Stomach smooth muscle (tissue), 2 donors: ENCODE measurements around the gene CACNA2D4.

Experiments used
- H3K27ac ChIP-seq: one replicate; pipeline ENCODE4 v1.7.0; 2013; ENCODE audit warnings: mild to moderate bottlenecking, low read length, inconsistent platforms
- H3K27me3 ChIP-seq, 2 donors: one replicate each; pipeline ENCODE4 v1.7.0; 2013; ENCODE audit warnings: low read length in 2 of 2; ENCODE audit not compliant: insufficient read depth in 2 of 2, control insufficient read depth in 1 of 2
- H3K36me3 ChIP-seq, 2 donors: one replicate each; pipeline ENCODE4 v1.7.0; 2013; ENCODE audit warnings: low read length in 2 of 2; ENCODE audit not compliant: control insufficient read depth in 2 of 2, insufficient read depth in 2 of 2
- H3K4me1 ChIP-seq: one replicate; pipeline ENCODE4 v1.7.0; 2013; ENCODE audit warnings: low read length; ENCODE audit not compliant: control insufficient read depth, insufficient read depth
- H3K4me3 ChIP-seq, 2 donors: one replicate each; pipeline ENCODE4 v1.7.0; 2013; ENCODE audit warnings: low read length in 2 of 2
- H3K9ac ChIP-seq, 2 donors: one replicate each; pipeline ENCODE4 v1.7.0; 2013; ENCODE audit warnings: low read length in 2 of 2, mild to moderate bottlenecking in 1 of 2
- H3K9me3 ChIP-seq, 2 donors: one replicate each; pipeline ENCODE4 v1.7.0; 2013; ENCODE audit warnings: low read length in 2 of 2; ENCODE audit not compliant: control insufficient read depth in 2 of 2
- donor health status: healthy.
- donor health status: Pancreatic carcinoma.

CACNA2D4 gene

DNA sequence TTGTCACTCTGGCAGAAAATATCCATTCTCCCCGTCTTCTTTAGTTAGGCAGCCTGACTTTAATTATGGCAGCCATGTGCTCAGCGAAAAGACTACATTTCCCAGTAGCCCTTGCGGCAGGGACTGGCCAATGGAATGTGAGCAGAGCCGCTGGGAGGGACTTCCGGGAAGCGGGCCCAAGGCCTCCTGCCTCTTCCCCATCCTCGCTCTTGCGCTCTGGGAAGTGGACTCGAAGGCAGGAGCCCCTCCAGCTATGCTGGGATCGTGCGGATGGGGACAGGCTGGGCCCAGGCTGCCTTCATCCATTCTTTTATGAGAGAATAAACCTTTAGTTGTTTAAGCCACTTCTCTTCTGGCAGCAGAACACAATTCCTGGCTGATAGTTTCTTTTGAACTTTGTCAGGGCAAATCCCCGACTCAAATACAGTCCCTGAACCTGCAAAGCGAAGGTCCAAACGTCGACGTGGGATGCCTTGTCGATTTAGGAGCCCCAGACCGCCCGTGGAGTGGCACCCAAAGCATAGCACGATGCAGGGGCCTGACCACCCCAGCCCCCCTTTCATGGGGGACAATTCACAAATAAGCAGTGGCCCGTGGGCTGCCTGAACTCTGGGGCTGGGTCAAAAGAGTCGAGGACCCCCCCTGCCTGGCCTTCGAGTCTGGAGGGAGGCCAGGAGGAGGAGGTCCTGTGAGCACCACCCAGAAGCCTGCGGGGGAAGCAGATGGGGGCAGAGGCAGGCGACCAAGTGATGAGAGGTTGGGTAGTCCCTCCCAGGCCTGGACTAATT, 113.7 kb downstream of the CACNA2D4 start:
- H3K27me3 ChIP-seq: no peaks in the 10 kb centered on the region
- H3K9me3 ChIP-seq: no peaks in the 10 kb centered on the region
- H3K9ac ChIP-seq: no peak overlapping the region
- H3K4me1 ChIP-seq: no peaks in the 10 kb centered on the region
- H3K36me3 ChIP-seq: no peaks in the 10 kb centered on the region
- no peak overlapping the region for H3K27ac ChIP-seq
- H3K4me3 ChIP-seq: no peak overlapping the region

DNA sequence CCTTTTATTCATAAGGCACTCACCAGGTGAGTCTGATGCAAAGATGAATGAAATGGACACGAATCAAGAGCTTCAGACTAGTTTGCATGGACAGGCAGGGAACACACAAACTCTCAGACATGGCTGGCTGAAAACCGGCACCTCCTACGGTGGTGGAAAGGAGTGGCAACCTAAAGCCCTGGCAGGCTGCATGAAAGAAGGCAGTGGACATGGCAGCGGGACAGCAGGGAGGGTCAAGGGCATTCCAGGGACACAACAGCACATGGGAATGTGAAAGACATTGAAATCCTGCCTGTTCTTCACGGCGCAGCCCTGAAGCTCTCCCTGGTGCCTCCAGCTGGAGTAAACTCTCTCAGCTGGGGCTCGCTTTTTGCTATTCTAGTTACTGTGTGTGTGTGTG, 114.7 kb downstream of the CACNA2D4 start:
- no peak overlapping the region for H3K4me3 ChIP-seq
- no peak overlapping the region for H3K9ac ChIP-seq
- no peaks in the 10 kb centered on the region for H3K4me1 ChIP-seq
- no peaks in the 10 kb centered on the region for H3K9me3 ChIP-seq
- H3K27me3 ChIP-seq: no peaks in the 10 kb centered on the region
- no peak overlapping the region for H3K27ac ChIP-seq
- no peaks in the 10 kb centered on the region for H3K36me3 ChIP-seq

DNA sequence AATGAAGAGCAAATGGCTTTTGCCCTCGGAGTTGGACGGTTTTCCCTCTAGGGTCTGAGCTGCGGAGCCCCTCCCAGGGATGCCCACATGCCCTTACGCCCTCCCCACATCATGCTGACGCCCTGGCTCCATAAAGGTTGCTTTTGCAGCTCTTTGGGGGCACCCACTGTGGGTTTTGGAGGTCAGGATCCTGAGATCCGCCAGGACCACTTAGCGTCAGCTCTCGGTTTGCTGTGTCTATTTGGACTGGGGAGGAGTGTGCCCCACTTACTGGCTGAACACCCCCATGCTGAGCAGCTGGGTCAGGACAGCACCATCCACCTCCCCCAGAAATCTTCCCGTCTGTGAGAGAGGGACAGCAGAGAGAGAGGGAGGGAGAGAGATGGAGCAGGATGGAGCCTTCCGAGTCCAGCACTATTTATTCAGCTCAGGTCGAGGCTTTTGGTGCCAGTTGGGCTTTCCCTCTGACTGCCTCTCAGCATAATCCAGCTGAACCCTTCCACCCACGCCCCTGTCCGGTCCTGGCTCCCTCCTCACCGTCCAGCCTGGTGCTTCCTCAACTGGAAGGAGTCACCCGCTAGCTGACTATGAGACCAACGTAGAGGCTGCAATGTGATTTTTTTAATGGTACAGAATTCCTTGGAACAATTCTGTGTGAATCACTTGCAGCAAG, 117.0 kb downstream of the CACNA2D4 start:
- Histone ChIP-seq H3K9me3 (no peaks in the 10 kb centered on the region), H3K27me3 (no peaks in the 10 kb centered on the region), H3K36me3 (no peaks in the 10 kb centered on the region)

DNA sequence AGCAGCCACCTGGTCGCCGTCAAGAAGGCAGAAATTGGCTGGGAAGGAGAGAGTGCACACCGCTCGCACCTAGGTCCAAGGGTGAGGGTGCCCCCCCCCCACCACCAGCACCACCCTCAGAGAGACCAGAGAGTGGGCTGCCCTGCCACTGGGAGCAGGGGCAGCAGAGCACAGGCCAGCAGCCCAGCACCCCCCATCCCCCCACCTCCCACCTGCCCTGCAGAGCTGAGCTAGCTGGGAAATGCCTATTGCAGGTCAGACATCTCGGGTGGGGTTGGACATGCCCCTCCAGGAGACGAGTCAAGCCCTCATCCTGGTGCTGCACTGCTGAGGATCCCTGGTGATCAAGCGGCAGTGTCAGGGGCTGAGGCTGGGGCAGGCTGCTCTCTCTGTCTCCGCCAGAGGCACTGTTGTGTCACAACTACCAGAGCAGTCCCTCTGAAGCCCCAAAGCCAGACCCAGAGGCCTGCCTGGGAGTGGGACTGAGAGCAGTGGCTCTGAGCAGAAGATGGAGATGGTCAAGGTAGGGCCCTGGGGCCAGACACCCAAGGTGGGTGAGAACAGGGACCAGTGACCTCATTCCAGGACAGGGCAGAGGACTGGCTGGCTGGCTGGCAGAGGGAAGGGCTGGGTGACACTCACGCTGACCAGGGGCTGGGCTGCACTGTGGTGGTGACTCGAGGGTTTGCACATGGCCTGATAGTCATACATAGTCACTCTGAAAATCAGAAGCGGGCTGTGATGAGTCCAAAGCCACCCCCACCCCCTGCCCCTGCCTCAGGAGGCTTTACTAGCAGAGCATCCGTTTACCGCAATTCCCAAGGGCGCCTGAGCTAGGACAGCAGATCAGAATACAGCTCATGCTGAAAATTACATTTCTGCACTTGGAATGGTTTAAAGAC, 117.8 kb downstream of the CACNA2D4 start:
- Histone ChIP-seq H3K9me3 (no peaks in the 10 kb centered on the region), H3K27me3 (no peaks in the 10 kb centered on the region), H3K4me3 (no peak overlapping the region), H3K36me3 (no peaks in the 10 kb centered on the region), H3K9ac (no peak overlapping the region), H3K4me1 (peaks cover 18% of the 10 kb centered on the region), H3K27ac (no peak overlapping the region)

More for the DNA sequence above, 117.0 kb downstream of the CACNA2D4 start:
- Histone ChIP-seq H3K27ac (no peak overlapping the region), H3K4me3 (no peak overlapping the region), H3K9ac (no peak overlapping the region), H3K4me1 (peaks cover 10% of the 10 kb centered on the region)

DNA sequence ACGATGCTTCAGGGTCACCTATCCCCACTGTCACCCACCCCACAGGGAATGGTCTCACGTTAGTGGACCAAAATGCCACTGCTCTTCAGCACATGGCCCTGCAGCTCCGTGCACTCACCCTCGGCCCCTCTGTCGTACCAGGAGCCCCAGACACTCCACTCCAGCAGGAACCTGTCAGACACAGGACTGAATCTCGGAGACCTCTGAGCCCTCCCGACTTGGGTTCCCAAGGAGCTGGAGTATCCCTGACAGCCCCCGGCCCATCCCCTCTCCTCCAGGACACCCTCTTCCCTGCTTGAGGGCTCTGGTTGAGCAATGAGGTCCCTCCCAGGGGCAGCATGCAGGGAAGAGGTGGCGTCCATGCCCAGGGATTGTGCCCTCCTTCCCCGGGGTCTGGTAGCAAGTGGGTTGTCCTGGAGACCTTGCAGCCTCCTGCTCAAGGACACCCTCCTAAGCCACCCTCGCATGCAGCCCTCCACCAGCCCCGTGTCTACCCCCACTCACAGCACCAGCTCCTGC, 118.5 kb downstream of the CACNA2D4 start:
- Histone ChIP-seq H3K4me3 (no peak overlapping the region), H3K27me3 (no peaks in the 10 kb centered on the region), H3K9ac (no peak overlapping the region), H3K27ac (no peak overlapping the region), H3K4me1 (peaks cover 25% of the 10 kb centered on the region), H3K36me3 (no peaks in the 10 kb centered on the region), H3K9me3 (no peaks in the 10 kb centered on the region)

DNA sequence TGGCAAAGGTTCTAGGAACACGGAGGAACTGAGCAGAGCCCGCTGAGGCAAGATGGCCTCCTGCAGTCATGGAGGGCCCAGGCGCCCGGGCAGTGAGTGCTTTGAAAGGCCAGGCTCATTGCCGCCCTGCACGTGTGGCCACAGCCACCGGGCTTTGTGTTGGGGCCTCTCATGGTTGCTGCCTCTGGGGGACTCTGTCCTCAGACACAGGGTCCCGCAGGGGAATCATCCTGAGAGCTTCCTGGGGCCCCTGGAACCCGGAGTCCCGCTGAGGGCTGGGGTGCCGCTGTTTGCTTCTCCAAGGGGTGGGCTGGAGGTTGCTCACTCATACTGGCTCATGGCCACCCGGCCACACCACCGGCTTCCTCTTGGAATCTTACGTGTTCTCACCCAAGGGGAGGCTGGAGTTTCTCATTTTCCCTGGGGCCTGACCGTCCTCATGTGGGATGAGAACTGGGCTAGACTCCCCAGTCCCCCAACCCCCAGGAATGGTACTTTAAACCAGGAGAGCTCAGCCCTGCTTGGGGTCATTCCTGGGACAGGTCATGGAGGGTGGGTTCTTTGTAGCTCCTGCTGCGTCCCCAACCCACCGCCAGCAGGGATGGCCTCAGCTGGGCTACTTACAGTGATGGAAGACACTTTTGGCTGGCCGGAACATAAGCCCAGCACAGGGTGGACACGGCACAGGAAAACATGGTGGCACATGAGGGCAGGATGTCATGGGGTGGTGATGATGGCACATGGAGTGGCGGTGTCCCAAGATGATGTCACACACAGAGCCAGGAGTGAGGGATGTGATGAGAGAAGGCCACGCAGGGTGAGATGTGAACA, 119.2 kb downstream of the CACNA2D4 start:
- Histone ChIP-seq H3K9me3 (no peaks in the 10 kb centered on the region), H3K36me3 (no peaks in the 10 kb centered on the region), H3K27me3 (no peaks in the 10 kb centered on the region), H3K9ac (no peak overlapping the region), H3K27ac (no peak overlapping the region), H3K4me3 (no peak overlapping the region), H3K4me1 (peaks cover 25% of the 10 kb centered on the region)

DNA sequence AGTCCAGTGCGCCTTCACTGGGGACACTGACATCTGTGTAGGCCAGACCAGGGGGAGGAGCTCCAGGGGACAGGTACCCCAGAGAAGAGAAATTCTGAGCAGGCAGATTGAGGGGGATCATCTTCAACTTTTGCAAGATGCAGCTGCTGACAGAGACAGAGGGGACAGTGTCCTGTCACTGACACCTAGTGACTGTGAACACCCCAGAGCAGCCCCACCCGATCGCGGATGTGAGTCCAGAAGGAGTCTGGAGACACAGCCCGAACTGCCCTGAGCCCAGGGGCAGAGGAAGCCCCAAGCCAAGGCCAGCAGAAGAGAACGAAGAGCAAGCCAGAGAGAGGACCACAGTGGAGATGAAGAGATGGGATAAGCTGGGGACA, 119.8 kb downstream of the CACNA2D4 start:
- Histone ChIP-seq H3K9me3 (no peaks in the 10 kb centered on the region), H3K9ac (no peak overlapping the region), H3K27me3 (no peaks in the 10 kb centered on the region), H3K4me1 (peaks cover 25% of the 10 kb centered on the region), H3K36me3 (no peaks in the 10 kb centered on the region), H3K27ac (no peak overlapping the region), H3K4me3 (no peak overlapping the region)

DNA sequence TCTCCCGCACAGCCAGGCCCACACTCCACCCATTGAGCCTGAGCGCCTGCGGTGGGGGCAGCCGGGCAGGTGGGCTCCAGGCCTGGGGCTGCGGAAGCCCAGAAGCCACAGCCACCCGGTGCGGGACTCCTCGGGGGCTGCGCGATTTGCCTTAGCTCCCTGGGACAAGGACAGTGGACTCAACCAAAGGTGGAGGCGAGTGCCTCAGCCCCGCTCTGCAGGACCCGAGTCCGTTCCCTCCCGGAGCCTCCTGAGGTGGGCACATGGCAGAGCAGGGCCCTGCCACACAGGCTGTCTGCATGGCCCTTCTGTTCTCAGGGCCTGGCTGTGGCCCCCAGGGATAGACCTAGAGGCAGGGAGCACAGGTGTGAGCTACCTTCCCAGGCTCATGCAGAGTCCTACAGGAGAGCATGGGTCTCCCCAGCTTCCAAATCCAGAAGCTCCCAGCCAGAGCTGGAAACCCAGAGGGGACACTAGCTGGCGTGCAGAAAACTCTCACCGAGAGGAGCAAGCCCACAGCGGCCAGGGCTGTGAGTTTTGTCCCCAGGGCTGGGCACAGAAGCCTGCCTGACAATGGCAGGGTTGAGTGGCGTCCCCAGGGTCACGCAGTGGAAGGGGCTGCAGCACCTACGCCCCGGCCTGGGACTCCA, 120.3 kb downstream of the CACNA2D4 start:
- Histone ChIP-seq H3K27me3 (no peaks in the 10 kb centered on the region), H3K4me1 (peaks cover 25% of the 10 kb centered on the region), H3K36me3 (no peaks in the 10 kb centered on the region), H3K9ac (no peak overlapping the region), H3K4me3 (no peak overlapping the region), H3K27ac (no peak overlapping the region), H3K9me3 (no peaks in the 10 kb centered on the region)

DNA sequence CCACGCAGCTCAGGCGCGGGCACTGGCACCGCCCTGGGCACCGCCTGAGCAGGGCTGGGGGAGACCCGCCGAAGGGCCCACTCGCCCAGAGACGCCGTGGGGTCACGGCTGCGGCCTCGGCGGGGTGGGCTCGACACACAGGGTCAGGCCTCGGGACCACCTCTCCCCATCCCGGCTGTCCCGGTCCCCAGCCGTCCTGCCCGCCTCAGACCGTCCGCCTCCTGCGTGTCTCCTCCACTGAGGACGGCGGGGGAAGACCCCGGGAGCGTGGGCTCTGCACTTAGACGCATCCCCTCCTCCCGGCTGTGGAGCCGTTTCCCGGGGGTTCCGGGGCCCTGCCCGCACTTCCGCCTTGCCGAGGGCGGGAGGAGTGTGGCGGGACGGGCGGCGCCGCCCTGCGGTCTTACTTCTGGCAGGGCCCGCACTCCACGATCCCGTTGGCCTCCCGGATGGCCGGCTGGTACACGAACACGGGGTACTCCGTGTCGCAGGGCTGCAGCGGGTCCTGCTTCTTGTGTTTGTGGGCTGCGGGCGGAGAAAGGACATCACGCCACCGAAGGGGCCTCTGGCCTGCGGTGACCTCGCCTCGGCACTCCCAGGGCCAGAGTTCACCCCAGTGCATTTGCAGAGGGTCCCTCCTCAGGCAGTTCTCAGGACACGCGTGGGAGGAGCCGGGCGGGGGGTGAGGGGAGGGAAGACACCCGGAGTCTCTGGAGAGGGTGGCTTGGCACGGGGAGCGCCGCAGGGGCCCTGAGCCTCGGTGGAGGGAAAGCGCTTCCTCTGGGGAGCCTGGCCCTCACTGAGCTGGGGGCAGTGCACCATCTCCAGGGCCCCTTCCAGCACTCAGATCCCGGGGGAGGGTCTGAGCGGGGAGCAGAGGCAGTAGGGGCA, 121.2 kb downstream of the CACNA2D4 start:
- H3K9ac ChIP-seq: peak overlapping the region; percentile 56 to 64
- H3K27me3 ChIP-seq: no peaks in the 10 kb centered on the region
- peaks cover 25% of the 10 kb centered on the region for H3K4me1 ChIP-seq
- peak overlapping the region; percentile 49 for H3K27ac ChIP-seq
- no peaks in the 10 kb centered on the region for H3K9me3 ChIP-seq
- no peaks in the 10 kb centered on the region for H3K36me3 ChIP-seq
- peak overlapping the region; percentile 56 to 78 for H3K4me3 ChIP-seq
